ENCODE results near the gene ST3GAL3.

GRCh38 chr1:43779266-43779665 is 71.9 kb downstream of the ST3GAL3 start:
- TF ChIP-seq CTCF (IDR thresholded peaks at IDR 0.05) (no peak), POLR2A (IDR thresholded peaks at IDR 0.05) (no peak)

Data from testis (tissue), 2 donors.